AG04450 (cell line): ENCODE measurements around the gene OR2D2. TPM values are rescaled to one million over a fixed set of nuclear protein-coding genes. Genes with fewer than 3 reads are reported as not detected.
"Not testable (repeated sequence)": the region's sequence is repeated elsewhere in the genome, so short reads cannot be mapped to it uniquely, and the experiment has no call there.

Source experiments
- CTCF ChIA-PET: fragments of 300-600, 350-600 bp; formaldehyde crosslinking; extraction: SDS; loops from one replicate; lab custom pipeline; 2022; ENCODE audit warnings: antibody characterized with exemption, inconsistent platforms; lab: Charles Lee
- POLR2A ChIA-PET: fragments of 350-600 bp; formaldehyde crosslinking; extraction: SDS; loops from one replicate; lab custom pipeline; 2021; ENCODE audit warnings: antibody characterized with exemption, inconsistent platforms; lab: Yijun Ruan, JAX
- DNase-seq: peaks from one replicate; pipeline ENCODE4 v3.0.0-alpha.2; 2011; ENCODE audit warnings: low read depth, low spot score
- H3K27ac ChIP-seq: one replicate; pipeline ENCODE4 v1.5.1; 2012; ENCODE audit warnings: low read depth, low read length, control low read depth
- H3K27me3 ChIP-seq: one replicate; pipeline ENCODE4 v1.6.0; 2012; ENCODE audit warnings: low read length; ENCODE audit not compliant: control insufficient read depth, insufficient read depth
- H3K4me3 ChIP-seq: 2 replicates; pipeline ENCODE4 v1.5.1; 2011; ENCODE audit warnings: mild to moderate bottlenecking, low read depth, low read length, control low read depth
- H3K9me3 ChIP-seq: 2 replicates; pipeline ENCODE4 v1.5.1; 2012; ENCODE audit warnings: low read length; ENCODE audit not compliant: control insufficient read depth, insufficient read depth
- polyA plus RNA-seq: library from polyadenylated mRNA; depleted of rRNA; stranded (reverse); fragments of >200 nt; gene quantifications from 2 replicates; pipeline ENCODE4 v1.2.3, GENCODE V29; 2011
- TF ChIP-seq, protein P1 (sequence below): IDR thresholded peaks from 2 replicates; pipeline ENCODE4 v1.5.1; 2011; ENCODE audit warnings: low read depth, low read length, control low read depth, inconsistent platforms

OR2D2 gene
- polyA plus RNA-seq, 1 experiment = not detected

DNA sequence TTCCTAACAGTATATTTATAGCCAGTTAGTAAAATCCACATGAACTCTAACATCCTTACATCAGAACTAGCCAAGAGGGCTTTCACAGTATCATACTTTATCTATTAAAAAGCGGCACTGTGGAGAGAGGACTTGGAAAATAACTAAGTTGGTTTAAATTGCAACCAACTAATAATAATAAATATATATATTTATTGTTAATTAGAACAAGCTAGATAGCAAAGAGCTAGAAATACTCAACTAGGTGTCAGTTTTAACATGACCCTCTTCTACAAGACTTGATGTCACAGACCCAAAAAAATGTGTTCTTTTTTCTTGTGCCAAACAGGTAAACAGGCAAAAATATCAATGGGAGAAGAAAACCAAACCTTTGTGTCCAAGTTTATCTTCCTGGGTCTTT, 28.4 kb upstream of the OR2D2 start, which contains the start of gene OR2D3:
Gene OR2D3, plus strand, starts transcription at position 301 of the 400 bp plus-strand sequence. Its CDS starts 0 bp downstream, at position 301.
- H3K27me3 ChIP-seq = no peaks in the 10 kb centered on the region
- TF ChIP-seq, protein P1, sequence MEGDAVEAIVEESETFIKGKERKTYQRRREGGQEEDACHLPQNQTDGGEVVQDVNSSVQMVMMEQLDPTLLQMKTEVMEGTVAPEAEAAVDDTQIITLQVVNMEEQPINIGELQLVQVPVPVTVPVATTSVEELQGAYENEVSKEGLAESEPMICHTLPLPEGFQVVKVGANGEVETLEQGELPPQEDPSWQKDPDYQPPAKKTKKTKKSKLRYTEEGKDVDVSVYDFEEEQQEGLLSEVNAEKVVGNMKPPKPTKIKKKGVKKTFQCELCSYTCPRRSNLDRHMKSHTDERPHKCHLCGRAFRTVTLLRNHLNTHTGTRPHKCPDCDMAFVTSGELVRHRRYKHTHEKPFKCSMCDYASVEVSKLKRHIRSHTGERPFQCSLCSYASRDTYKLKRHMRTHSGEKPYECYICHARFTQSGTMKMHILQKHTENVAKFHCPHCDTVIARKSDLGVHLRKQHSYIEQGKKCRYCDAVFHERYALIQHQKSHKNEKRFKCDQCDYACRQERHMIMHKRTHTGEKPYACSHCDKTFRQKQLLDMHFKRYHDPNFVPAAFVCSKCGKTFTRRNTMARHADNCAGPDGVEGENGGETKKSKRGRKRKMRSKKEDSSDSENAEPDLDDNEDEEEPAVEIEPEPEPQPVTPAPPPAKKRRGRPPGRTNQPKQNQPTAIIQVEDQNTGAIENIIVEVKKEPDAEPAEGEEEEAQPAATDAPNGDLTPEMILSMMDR = no peak
- no peaks in the 10 kb centered on the region for H3K9me3 ChIP-seq
- H3K4me3 ChIP-seq = no peak within 1 kb of the TSS
- ChIA-PET POLR2A (no interaction called here), CTCF (no interaction called here)
- H3K27ac ChIP-seq = no peak within 1 kb of the TSS
- DNase-seq = no peak

- ChIA-PET POLR2A (no interaction called here), CTCF (no interaction called here)
- no peaks in the 10 kb centered on the region for H3K27me3 ChIP-seq
- H3K4me3 ChIP-seq = no peak overlapping the region
- no peak for DNase-seq
- H3K27ac ChIP-seq = no peak overlapping the region
- TF ChIP-seq, protein P1 = no peak
- no peaks in the 10 kb centered on the region for H3K9me3 ChIP-seq
Measured at GRCh38 chr11:6919698-6920097, 27.4 kb upstream of the OR2D2 start.

DNA sequence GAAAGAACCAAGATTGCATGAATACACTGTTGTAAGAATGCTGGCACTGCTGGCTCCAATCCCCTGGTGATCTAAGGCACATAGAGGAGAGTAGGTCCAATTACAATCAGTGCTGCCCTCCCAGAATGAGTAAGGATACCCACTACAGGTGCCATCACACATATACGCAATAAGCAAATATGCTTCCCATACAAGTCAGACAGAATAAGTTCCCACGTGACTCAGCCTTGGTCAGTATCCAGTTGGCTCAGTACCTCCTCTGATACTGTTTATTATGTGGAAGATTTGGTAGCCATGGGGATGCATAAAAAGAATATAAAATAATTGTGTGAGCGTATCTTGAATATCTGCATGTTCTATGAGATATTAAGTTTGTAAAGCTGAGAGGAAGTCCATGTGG, 19.6 kb upstream of the OR2D2 start:
- POLR2A ChIA-PET = no interaction called here
- no peaks in the 10 kb centered on the region for H3K27me3 ChIP-seq
- no peak for DNase-seq

DNA sequence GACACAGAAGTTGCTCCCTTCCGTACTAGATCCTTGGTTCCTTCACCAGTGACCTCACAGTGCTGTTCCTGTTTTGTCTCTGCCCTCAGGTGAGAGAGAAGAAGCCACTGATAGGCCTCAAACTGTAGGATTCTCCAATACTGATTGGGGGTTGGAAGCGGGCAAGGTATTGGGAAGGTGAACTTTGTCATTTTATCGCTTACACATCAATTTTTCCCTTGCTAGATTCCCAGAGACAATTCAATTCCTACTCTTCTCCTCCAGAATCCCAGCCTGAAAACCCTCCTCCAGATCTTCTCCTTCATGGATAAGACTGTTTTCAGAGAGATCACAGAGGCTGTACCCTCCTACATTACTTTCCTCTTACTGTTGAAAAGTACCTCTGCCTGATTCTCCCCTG, 19.1 kb upstream of the OR2D2 start:
- no peak for DNase-seq
- Histone ChIP-seq H3K9me3 (no peaks in the 10 kb centered on the region), H3K4me3 (no peak overlapping the region), H3K27me3 (no peaks in the 10 kb centered on the region), H3K27ac (no peak overlapping the region)
- ChIA-PET CTCF (no interaction called here), POLR2A (no interaction called here)
- TF ChIP-seq, protein P1 = no peak

More for the DNA sequence above, 19.6 kb upstream of the OR2D2 start:
- H3K4me3 ChIP-seq = no peak overlapping the region
- H3K9me3 ChIP-seq = no peaks in the 10 kb centered on the region
- H3K27ac ChIP-seq = no peak overlapping the region
- CTCF ChIA-PET = no interaction called here
- TF ChIP-seq, protein P1 = no peak

GRCh38 chr11:6904804-6905203, 12.5 kb upstream of the OR2D2 start:
- H3K9me3 ChIP-seq, CTCF ChIA-PET, H3K27ac ChIP-seq, H3K4me3 ChIP-seq, H3K27me3 ChIP-seq, DNase-seq, POLR2A ChIA-PET: not testable (repeated sequence)
